ENCODE data around the gene ADGRG6. TPM values are rescaled to one million over a fixed set of nuclear protein-coding genes. Genes with fewer than 3 reads are reported as not detected.

ADGRG6 gene
- total RNA-seq, 1 experiment from 2014 or later: 2.2 TPM

DNA sequence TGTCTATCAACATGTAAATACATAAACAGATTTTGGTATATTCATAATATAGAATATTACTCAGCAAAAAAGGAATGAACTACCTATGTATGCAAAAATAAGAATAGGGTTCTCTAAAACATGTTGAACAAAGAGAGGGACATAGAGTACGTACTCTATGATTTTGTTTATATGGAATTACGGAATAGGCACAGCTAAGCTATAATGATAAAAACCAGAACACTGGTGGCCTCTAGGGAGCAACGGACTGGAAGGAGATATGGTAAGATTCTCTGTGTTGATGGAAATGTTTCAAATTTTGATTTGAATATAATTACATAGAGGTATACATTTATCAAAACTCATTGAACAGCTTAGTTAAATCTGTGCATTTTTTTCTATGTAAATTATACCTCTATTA is 19.6 kb downstream of the ADGRG6 start:
- no peak for DNase-seq (ENCODE audit: low read depth)

DNA sequence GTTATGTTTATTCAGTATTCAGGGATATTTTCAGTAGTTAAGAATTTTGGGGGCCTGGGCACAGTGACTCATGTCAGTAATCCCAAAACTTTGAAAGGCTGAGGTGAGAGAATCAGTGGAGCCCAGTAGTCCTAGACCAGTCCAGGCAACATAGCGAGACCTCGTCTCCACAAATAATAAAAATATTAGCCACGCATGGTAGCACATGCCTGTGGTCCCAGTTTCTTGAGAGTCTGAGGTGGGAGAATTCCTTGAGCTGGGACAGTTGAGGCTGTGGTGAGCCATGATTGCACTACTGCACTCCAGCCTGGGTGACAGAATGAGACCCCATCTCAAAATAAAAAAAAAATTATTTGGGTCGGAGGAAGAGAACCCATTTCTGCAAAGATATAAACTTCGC is 20.3 kb downstream of the ADGRG6 start:
- DNase-seq (ENCODE audit: low read depth): no peak

DNA sequence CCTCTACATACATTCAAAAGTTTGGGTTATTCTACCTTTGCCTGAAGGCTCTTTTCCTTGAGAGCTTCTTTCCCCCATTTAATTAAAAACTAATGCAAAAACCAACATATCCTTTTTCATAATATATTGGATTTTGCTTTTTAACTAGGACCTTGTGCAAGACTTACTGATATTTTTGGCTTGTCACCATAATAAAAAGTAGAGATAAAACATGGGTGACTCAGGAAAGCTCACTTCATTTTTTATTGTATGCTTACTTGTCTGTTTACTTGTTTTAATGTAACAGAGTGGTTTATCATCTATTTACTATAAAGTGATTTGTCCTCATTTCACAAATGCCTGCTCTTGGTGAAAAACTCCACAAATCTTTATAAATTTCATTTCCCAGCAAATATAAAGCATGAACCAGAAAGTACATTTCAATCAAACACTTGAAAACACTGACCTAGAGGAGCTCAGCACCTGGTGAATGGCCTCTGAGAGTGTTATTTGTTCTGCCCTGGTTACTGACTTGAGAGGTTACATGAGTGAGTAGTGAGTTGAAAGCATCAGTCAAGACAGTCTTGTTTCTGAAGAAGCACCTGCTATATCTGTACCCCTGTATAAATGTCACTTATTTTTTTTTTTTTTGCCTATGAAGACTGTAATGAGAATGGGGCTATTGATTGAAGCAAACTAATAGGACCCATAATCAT is 20.8 kb downstream of the ADGRG6 start:
- DNase-seq (ENCODE audit: low read depth): no peak

- peak; percentile 56 for DNase-seq (ENCODE audit: low read depth)
These were observed 21.6 kb downstream of the ADGRG6 start for GRCh38 chr6:142323377-142323776.

DNA sequence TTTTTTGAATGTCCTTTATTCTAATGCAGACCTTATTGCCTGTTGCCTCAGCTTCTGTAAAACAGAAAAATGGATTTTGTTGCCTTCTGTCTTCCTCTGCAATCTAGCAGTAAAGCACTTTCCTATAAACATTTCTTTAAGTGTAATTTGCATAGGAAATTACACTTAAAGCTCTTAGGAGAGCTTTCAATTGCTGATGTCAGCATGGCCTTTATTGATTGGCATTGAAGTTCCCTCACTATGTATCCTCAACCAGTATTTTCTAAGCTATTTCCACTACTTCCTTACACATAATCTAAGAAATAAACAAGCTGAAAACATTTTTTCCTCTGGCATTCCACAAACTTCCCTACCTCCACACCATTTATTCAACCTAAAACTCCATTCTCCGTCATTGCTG is 22.3 kb downstream of the ADGRG6 start:
- no peak for DNase-seq (ENCODE audit: low read depth)

GRCh38 chr6:142325111-142325510 is 23.3 kb downstream of the ADGRG6 start:
- no peak for DNase-seq (ENCODE audit: low read depth)

DNA sequence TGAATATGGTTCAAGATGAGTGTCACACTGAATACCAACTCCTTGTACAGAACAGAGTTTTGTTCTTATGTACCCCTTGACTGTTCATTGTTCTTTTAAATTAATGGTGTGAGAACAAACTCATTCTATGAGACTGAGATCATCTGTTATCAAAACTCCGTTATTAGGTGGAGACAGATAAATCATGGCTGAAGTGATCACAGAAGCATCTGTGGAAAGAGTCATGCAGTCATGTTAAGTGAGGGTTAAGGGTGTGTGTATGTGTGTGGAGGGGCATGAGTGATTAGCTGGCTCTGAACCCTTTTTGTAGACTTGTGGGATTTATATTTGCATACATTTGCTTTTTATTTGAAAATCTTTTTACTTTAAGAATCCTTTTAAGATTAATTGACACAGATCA is 24.7 kb downstream of the ADGRG6 start:
- peak; percentile 6 for DNase-seq (ENCODE audit: low read depth)

- DNase-seq (ENCODE audit: low read depth): no peak
These were observed 26.3 kb downstream of the ADGRG6 start for GRCh38 chr6:142328070-142328469.

DNA sequence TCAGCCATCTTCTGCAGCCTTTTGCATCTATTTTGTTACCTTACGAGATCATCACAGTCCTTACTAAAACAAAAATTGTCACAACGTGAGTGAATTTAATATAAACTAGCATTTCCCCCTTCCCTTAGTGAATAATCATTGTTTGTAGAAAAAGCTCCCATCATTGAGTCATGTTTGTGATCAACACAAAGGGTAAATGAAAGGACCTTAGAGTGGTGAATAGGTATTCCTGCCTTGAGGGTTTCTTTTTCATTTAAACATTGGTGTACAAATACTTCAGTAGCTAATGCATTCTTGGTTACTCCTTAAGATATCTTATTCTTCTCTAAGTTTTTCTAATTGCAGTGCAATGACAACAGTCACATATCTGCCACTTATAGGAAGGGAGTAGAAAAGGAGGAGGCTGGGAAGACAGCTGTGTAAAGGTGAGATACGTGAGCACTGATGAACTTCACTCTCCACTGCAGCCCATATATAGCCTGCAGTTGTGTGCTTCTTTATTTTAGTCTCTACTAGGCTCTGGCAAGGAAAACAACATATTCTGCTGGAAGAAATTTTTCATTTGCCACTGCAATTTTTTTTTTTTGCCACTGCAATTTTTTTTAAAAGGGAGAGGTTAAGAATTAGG is 27.8 kb downstream of the ADGRG6 start:
- DNase-seq (ENCODE audit: low read depth): no peak

GRCh38 chr6:142331075-142331551 is 29.3 kb downstream of the ADGRG6 start:
- DNase-seq (ENCODE audit: low read depth): no peak

- no peak for DNase-seq (ENCODE audit: low read depth)
These were observed 29.8 kb downstream of the ADGRG6 start for GRCh38 chr6:142331601-142332000.

- no peak for DNase-seq (ENCODE audit: low read depth)
These were observed 30.7 kb downstream of the ADGRG6 start for GRCh38 chr6:142332393-142333098.

DNA sequence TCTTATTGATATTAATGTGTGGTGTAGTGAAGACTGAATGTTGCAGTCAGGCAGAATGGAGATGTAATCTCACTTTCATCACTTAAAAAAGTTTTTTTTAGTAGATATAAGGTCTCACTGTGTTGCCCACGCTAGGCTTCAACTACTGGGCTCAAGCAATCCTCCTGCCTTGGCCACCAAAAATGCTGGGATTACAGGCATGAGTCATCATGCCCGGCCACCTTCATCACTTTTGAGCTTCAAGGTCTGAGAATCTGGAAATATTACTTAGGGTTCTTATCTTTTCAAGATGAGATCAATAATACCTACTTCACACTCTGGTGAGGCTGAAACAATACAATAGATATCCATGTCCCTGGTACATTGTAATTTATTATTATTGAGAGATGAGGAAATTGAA is 31.6 kb downstream of the ADGRG6 start:
- no peak for DNase-seq (ENCODE audit: low read depth)

GRCh38 chr6:142334294-142334693 is 32.5 kb downstream of the ADGRG6 start:
- DNase-seq (ENCODE audit: low read depth): no peak

GRCh38 chr6:142335415-142335814 is 33.6 kb downstream of the ADGRG6 start:
- no peak for DNase-seq (ENCODE audit: low read depth)

DNA sequence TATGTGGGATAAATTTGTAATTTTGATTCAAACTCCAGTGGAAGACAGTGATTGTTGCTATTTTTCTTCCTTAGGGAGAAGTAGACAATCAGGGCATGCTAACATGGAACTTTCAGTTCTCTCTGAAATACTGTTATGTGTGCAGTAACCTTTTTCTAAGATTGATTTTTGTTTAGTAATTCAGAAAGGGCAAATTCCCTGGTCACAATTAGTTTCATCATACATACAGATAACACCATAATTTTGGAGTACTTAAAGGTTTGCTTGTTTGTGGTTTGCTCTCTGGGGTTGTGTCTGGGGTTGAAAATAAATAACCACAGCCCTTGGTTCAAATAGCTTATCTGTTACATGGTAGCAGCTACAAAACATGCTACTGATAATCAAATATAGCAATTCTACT is 34.4 kb downstream of the ADGRG6 start:
- DNase-seq (ENCODE audit: low read depth): no peak

DNA sequence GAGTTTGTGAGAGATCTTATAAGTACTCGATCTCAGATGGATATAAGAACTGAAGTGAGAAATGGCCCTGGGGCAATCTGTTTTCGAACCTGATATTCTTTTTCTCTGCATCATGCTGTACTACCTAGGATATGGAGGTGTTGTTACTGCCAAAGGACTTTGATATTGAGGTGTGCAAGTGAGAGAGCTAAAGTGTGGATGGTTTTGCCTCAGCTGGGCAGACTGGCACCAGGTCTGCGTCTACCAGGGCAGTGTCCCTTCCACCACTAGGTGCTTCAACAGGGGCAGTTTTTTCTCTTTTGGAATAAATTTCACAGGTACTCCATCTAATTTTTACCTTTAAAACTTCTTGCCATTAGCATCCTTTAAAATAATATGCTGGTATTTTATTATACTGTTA is 35.0 kb downstream of the ADGRG6 start:
- DNase-seq (ENCODE audit: low read depth): no peak

- DNase-seq (ENCODE audit: low read depth): no peak
These were observed 37.3 kb downstream of the ADGRG6 start for GRCh38 chr6:142339113-142339512.

- DNase-seq (ENCODE audit: low read depth): no peak
These were observed 38.3 kb downstream of the ADGRG6 start for GRCh38 chr6:142339968-142340658.

DNA sequence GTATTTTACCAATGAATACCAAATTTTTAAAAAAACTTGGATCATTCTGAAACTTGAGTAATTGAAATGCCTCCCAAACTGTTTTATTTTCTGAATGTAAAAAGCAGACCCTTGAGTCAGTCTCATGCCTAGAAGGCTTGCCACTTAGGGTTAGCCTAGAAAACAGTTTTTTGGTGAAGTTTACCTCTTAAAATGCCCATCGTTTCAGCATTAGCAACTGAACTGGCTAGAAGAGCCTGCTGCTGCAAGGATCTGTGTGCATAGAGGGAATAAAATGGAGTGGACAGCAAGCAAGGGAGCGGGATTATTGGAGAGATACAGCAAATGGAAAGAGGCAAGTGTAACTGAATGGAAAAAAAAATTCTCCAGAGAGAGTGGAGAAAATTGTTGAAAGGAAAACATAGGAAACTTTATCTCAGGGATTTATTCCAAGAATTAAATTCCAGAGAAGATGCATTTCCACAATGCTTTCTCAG is 40.1 kb downstream of the ADGRG6 start:
- no peak for DNase-seq (ENCODE audit: low read depth)

DNA sequence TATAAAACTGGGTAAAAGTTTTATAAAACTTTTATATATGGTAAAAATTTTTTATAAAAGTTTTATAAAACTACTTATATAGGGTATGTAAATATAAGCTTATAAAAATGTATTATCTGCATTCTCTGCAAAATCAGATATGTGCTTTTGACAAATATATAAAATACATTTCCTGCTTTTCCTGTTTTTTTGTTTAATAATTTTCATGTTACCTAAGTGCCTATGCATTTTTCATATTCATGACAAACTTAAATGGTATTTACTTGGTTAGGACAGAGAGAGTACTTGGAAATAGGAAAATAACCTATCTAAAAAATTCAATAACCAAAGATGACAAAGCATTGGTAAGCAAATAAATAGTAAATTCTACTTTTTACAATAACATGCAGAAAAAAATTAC is 41.2 kb downstream of the ADGRG6 start:
- DNase-seq (ENCODE audit: low read depth): no peak

- no peak for DNase-seq (ENCODE audit: low read depth)
These were observed 42.1 kb downstream of the ADGRG6 start for GRCh38 chr6:142343938-142344337.

All from Daoy (cell line).